Bone marrow (tissue), 2 donors: ENCODE measurements around the gene SLC12A1.
"Not testable (repeated sequence)": the region's sequence is repeated elsewhere in the genome, so short reads cannot be mapped to it uniquely, and the experiment has no call there.

Source experiments
- DNase-seq, 2 donors: peaks; one replicate each; lab custom pipeline; 2025; lab: John Stamatoyannopoulos, UW

SLC12A1 gene

GRCh38 chr15:48309740-48310139 is 103.6 kb downstream of the SLC12A1 start:
- no peak for DNase-seq

- DNase-seq, result no peak
These were observed 107.1 kb downstream of the SLC12A1 start for GRCh38 chr15:48313216-48313615.

- DNase-seq, result no peak
These were observed 108.9 kb downstream of the SLC12A1 start for GRCh38 chr15:48315041-48315440.

- DNase-seq, result no peak
These were observed 111.1 kb downstream of the SLC12A1 start for GRCh38 chr15:48317221-48317620.

GRCh38 chr15:48318131-48318530 is 112.0 kb downstream of the SLC12A1 start:
- no peak for DNase-seq

GRCh38 chr15:48323294-48323693 is 117.2 kb downstream of the SLC12A1 start:
- no peak for DNase-seq

- DNase-seq, result no peak
These were observed 118.8 kb downstream of the SLC12A1 start for GRCh38 chr15:48324949-48325348.

GRCh38 chr15:48325400-48325799 is 119.3 kb downstream of the SLC12A1 start:
- no peak for DNase-seq

GRCh38 chr15:48326180-48326579 is 120.1 kb downstream of the SLC12A1 start:
- DNase-seq, result not testable (repeated sequence)

- no peak for DNase-seq
These were observed 124.1 kb downstream of the SLC12A1 start for GRCh38 chr15:48330105-48330785.

GRCh38 chr15:48330855-48331795 is 125.0 kb downstream of the SLC12A1 start, which contains the start of gene DUT:
TSS of gene DUT (plus strand) at chr15:48331429. CDS start at chr15:48331516, 87 bp downstream.
- DNase-seq, result peak; percentile 69 to 90

GRCh38 chr15:48331796-48332641 is 125.9 kb downstream of the SLC12A1 start:
- DNase-seq, result peak; percentile 31 to 92

- no peak for DNase-seq
These were observed 126.5 kb downstream of the SLC12A1 start for GRCh38 chr15:48332642-48333034.

GRCh38 chr15:48333540-48333939 is 127.4 kb downstream of the SLC12A1 start:
- DNase-seq, result no peak

GRCh38 chr15:48334260-48334659 is 128.2 kb downstream of the SLC12A1 start:
- DNase-seq, result no peak

- peak in 1 of 2 donors; percentile 5 for DNase-seq
These were observed 130.8 kb downstream of the SLC12A1 start for GRCh38 chr15:48336940-48337339.

- no peak for DNase-seq
These were observed 131.5 kb downstream of the SLC12A1 start for GRCh38 chr15:48337607-48338006.

GRCh38 chr15:48340111-48340510 is 134.0 kb downstream of the SLC12A1 start:
- no peak for DNase-seq

GRCh38 chr15:48343865-48344264 is 137.8 kb downstream of the SLC12A1 start:
- no peak for DNase-seq

GRCh38 chr15:48345516-48345915 is 139.4 kb downstream of the SLC12A1 start:
- no peak for DNase-seq

GRCh38 chr15:48352474-48353072 is 146.5 kb downstream of the SLC12A1 start:
- DNase-seq, result peak in 1 of 2 donors; percentile 48
